Ovary (tissue), 3 donors: ENCODE measurements around the gene ZNF519.
"Not testable (repeated sequence)": the region's sequence is repeated elsewhere in the genome, so short reads cannot be mapped to it uniquely, and the experiment has no call there.

Source experiments
- EP300 ChIP-seq: sonication (generic); formaldehyde crosslinking; IDR thresholded peaks from one replicate; pipeline ENCODE4 v1.6.1; 2017; ENCODE audit warnings: antibody characterized with exemption
- POLR2A ChIP-seq: fragments of 450-650 bp; IDR thresholded peaks from one replicate; pipeline ENCODE4 v1.6.1; 2017; ENCODE audit warnings: antibody characterized with exemption, mild to moderate bottlenecking, moderate library complexity
- TF ChIP-seq, protein P1 (sequence below), 3 donors: fragments of 450-650 bp in 2 of 3; fragments of 200-600 bp in 1 of 3; IDR thresholded peaks; one replicate each; pipeline versions ENCODE4 v1.5.1 to v1.8.0; 2016 to 2022; ENCODE audit warnings: antibody characterized with exemption in 3 of 3, mild to moderate bottlenecking in 1 of 3
- donor health status: DM: no; HTN: no; CAD: no.

DNA sequence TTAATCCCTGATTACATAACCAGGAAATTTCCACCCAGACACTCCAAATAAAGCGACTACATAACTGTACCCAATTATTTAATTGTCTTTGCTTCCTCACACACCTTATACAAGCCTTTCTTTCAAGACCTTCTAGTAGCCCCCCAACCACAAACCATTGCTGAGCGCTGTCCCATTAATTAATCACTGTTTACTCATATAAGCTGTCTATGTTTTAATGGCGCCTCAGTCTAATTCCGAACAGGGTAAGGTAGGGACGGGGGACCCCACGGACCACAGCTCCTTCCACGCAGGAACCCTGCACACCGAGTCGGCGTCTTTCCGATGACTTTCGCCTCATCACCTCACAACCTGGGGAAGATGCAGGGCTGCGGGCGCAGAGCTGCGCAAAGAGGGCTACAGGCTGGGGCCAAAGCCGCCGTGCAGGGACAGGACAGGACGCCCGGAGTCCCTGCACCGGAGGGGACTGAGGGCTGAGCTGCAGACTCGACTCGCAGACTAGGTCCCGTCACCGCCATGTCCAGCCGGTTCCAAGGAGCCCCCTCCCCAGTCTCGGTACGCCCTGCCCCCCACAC, 452 bp downstream of the ZNF519 start:
- TF ChIP-seq, protein P1, sequence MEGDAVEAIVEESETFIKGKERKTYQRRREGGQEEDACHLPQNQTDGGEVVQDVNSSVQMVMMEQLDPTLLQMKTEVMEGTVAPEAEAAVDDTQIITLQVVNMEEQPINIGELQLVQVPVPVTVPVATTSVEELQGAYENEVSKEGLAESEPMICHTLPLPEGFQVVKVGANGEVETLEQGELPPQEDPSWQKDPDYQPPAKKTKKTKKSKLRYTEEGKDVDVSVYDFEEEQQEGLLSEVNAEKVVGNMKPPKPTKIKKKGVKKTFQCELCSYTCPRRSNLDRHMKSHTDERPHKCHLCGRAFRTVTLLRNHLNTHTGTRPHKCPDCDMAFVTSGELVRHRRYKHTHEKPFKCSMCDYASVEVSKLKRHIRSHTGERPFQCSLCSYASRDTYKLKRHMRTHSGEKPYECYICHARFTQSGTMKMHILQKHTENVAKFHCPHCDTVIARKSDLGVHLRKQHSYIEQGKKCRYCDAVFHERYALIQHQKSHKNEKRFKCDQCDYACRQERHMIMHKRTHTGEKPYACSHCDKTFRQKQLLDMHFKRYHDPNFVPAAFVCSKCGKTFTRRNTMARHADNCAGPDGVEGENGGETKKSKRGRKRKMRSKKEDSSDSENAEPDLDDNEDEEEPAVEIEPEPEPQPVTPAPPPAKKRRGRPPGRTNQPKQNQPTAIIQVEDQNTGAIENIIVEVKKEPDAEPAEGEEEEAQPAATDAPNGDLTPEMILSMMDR (IDR thresholded peaks at IDR 0.05): not testable (repeated sequence)
- not testable (repeated sequence) for TF ChIP-seq POLR2A, EP300
